Tibial nerve (tissue), 4 donors: ENCODE results near the gene TSHZ3.

Experiments
- EP300 ChIP-seq, 2 donors: sonication (generic); formaldehyde crosslinking; IDR thresholded peaks; one replicate each; pipeline ENCODE4 v1.6.1; 2017; ENCODE audit warnings: antibody characterized with exemption in 2 of 2, mild to moderate bottlenecking in 1 of 2
- POLR2A ChIP-seq, 2 donors: fragments of 450-650 bp; IDR thresholded peaks; one replicate each; pipeline ENCODE4 v1.6.1; 2017; ENCODE audit warnings: antibody characterized with exemption in 2 of 2, mild to moderate bottlenecking in 2 of 2, moderate library complexity in 2 of 2
- TF ChIP-seq, protein P1 (sequence below), 5 experiments: fragments of 200-600 bp in 3 of 5; fragments of 450-650 bp in 2 of 5; sonication (generic) in 3 of 5; IDR thresholded peaks; one replicate each; pipeline ENCODE4 v1.5.1; 2016 to 2019; ENCODE audit warnings: antibody characterized with exemption in 5 of 5, mild to moderate bottlenecking in 3 of 5, moderate library complexity in 2 of 5

- no peak for TF ChIP-seq POLR2A (IDR thresholded peaks at IDR 0.05)
- TF ChIP-seq, protein P1, sequence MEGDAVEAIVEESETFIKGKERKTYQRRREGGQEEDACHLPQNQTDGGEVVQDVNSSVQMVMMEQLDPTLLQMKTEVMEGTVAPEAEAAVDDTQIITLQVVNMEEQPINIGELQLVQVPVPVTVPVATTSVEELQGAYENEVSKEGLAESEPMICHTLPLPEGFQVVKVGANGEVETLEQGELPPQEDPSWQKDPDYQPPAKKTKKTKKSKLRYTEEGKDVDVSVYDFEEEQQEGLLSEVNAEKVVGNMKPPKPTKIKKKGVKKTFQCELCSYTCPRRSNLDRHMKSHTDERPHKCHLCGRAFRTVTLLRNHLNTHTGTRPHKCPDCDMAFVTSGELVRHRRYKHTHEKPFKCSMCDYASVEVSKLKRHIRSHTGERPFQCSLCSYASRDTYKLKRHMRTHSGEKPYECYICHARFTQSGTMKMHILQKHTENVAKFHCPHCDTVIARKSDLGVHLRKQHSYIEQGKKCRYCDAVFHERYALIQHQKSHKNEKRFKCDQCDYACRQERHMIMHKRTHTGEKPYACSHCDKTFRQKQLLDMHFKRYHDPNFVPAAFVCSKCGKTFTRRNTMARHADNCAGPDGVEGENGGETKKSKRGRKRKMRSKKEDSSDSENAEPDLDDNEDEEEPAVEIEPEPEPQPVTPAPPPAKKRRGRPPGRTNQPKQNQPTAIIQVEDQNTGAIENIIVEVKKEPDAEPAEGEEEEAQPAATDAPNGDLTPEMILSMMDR (IDR thresholded peaks at IDR 0.05): no peak
- no peak for TF ChIP-seq EP300 (IDR thresholded peaks at IDR 0.05)
Measured at GRCh38 chr19:31231237-31231636, 118.0 kb downstream of the TSHZ3 start.
